H9 (cell line): ENCODE data around the gene KDF1. TPM values are rescaled to one million over a fixed set of nuclear protein-coding genes. Genes with fewer than 3 reads are reported as not detected.

Source experiments
- DNase-seq: peaks from one replicate; pipeline ENCODE4 v3.0.0-alpha.2; 2017
- H2AFZ ChIP-seq: one replicate; pipeline ENCODE4 v1.6.1; 2013; ENCODE audit warnings: mild to moderate bottlenecking, low read length, control low read depth, moderate library complexity
- H2AK5ac ChIP-seq: 2 replicates; pipeline ENCODE4 v1.6.1; 2013; ENCODE audit warnings: low read length, control low read depth, mixed read lengths; ENCODE audit not compliant: insufficient read length
- H2BK120ac ChIP-seq: one replicate; pipeline ENCODE4 v1.6.1; 2013; ENCODE audit warnings: low read depth, mild to moderate bottlenecking, low read length, control low read depth, inconsistent platforms; ENCODE audit not compliant: poor library complexity, severe bottlenecking
- H2BK12ac ChIP-seq: 2 replicates; pipeline ENCODE4 v1.6.1; 2013; ENCODE audit warnings: low read length, control low read depth, mixed read lengths, low read depth; ENCODE audit not compliant: insufficient read length
- H2BK15ac ChIP-seq: 2 replicates; pipeline ENCODE4 v1.6.1; 2013; ENCODE audit warnings: low read depth, low read length, control low read depth
- H2BK20ac ChIP-seq: one replicate; pipeline ENCODE4 v1.6.1; 2013; ENCODE audit warnings: low read depth, mild to moderate bottlenecking, low read length, control low read depth, inconsistent platforms; ENCODE audit not compliant: poor library complexity, severe bottlenecking
- H2BK5ac ChIP-seq: 2 replicates; pipeline ENCODE4 v1.6.1; 2013; ENCODE audit warnings: low read length, control low read depth, mixed read lengths; ENCODE audit not compliant: insufficient read length
- H3K14ac ChIP-seq: 2 replicates; pipeline ENCODE4 v1.6.1; 2013; ENCODE audit warnings: low read length, control low read depth; ENCODE audit not compliant: insufficient read depth
- H3K18ac ChIP-seq: 2 replicates; pipeline ENCODE4 v1.6.1; 2013; ENCODE audit warnings: low read depth, mild to moderate bottlenecking, mixed read lengths, low read length, control low read depth; ENCODE audit not compliant: insufficient read length
- H3K23ac ChIP-seq: 2 replicates; pipeline ENCODE4 v1.6.1; 2013; ENCODE audit warnings: low read length, control low read depth, mixed read lengths, low read depth; ENCODE audit not compliant: insufficient read length
- H3K23me2 ChIP-seq: 2 replicates; pipeline ENCODE4 v1.6.1; 2013; ENCODE audit warnings: low read depth, mild to moderate bottlenecking, mixed read lengths, low read length, control low read depth; ENCODE audit not compliant: insufficient read length, poor library complexity, severe bottlenecking
- H3K27ac ChIP-seq: 2 replicates; pipeline ENCODE4 v1.5.1; 2013; ENCODE audit warnings: low read length, control low read depth, mixed read lengths, low read depth; ENCODE audit not compliant: insufficient read length
- H3K27me3 ChIP-seq: 2 replicates; pipeline ENCODE4 v1.6.1; 2013; ENCODE audit warnings: low read length, control low read depth, inconsistent platforms; ENCODE audit not compliant: insufficient read depth
- H3K4ac ChIP-seq: 2 replicates; pipeline ENCODE4 v1.6.1; 2013; ENCODE audit warnings: low read depth, mild to moderate bottlenecking, control low read depth, inconsistent platforms, low read length, moderate library complexity
- H3K4me1 ChIP-seq: 2 replicates; pipeline ENCODE4 v1.6.1; 2013; ENCODE audit warnings: low read length, control low read depth, inconsistent platforms; ENCODE audit not compliant: insufficient read depth
- H3K4me2 ChIP-seq: 2 replicates; pipeline ENCODE4 v1.6.1; 2013; ENCODE audit warnings: low read length, control low read depth, mixed read lengths; ENCODE audit not compliant: insufficient read length, insufficient read depth
- H3K56ac ChIP-seq: 2 replicates; pipeline ENCODE4 v1.6.1; 2013; ENCODE audit warnings: low read depth, mild to moderate bottlenecking, mixed read lengths, low read length, control low read depth; ENCODE audit not compliant: insufficient read length
- H3K79me1 ChIP-seq: 2 replicates; pipeline ENCODE4 v1.6.1; 2013; ENCODE audit warnings: low read depth, mild to moderate bottlenecking, moderate library complexity, low read length, control low read depth, inconsistent platforms; ENCODE audit not compliant: insufficient read depth, poor library complexity, severe bottlenecking
- H3K79me2 ChIP-seq: 2 replicates; pipeline ENCODE4 v1.6.1; 2013; ENCODE audit warnings: low read length, control low read depth, inconsistent platforms; ENCODE audit not compliant: insufficient read depth
- H3K9ac ChIP-seq: 2 replicates; pipeline ENCODE4 v1.6.1; 2013; ENCODE audit warnings: low read length, control low read depth, mixed read lengths; ENCODE audit not compliant: insufficient read length; ENCODE audit errors: extremely low read depth
- H3K9me3 ChIP-seq: one replicate; pipeline ENCODE4 v1.6.1; 2013; ENCODE audit warnings: low read depth, low read length, inconsistent platforms; ENCODE audit not compliant: control insufficient read depth
- H3T11ph ChIP-seq: one replicate; pipeline ENCODE4 v1.6.1; 2013; ENCODE audit warnings: mild to moderate bottlenecking, low read length, control low read depth, inconsistent platforms
- H4K20me1 ChIP-seq: one replicate; pipeline ENCODE4 v1.6.1; 2013; ENCODE audit not compliant: control insufficient read depth, insufficient read length, insufficient read depth
- H4K5ac ChIP-seq: 2 replicates; pipeline ENCODE4 v1.6.1; 2013; ENCODE audit warnings: low read depth, mild to moderate bottlenecking, mixed read lengths, low read length, control low read depth; ENCODE audit not compliant: insufficient read length
- H4K8ac ChIP-seq: replicated peaks from 2 replicates; pipeline ENCODE4 v1.6.1; 2013; ENCODE audit warnings: low read length, control low read depth, mixed read lengths, low read depth; ENCODE audit not compliant: insufficient read length
- H4K91ac ChIP-seq: 2 replicates; pipeline ENCODE4 v1.6.1; 2013; ENCODE audit warnings: low read depth, mild to moderate bottlenecking, moderate library complexity, mixed read lengths, low read length, control low read depth; ENCODE audit not compliant: insufficient read length
- H3K27ac Mint-ChIP-seq, 3 experiments: 2 replicates in 2 of 3; 3 replicates in 1 of 3; pipeline ENCODE4 v1.8.0; 2020 to 2021; ENCODE audit warnings: mixed read lengths in 3 of 3, mild to moderate bottlenecking in 1 of 3, moderate library complexity in 1 of 3
- H3K27me3 Mint-ChIP-seq: 2 replicates; pipeline ENCODE4 v1.8.0; 2021; ENCODE audit warnings: low read depth, mild to moderate bottlenecking, moderate library complexity, mixed read lengths
- H3K36me3 Mint-ChIP-seq, 3 experiments: 2 replicates in 2 of 3; 3 replicates in 1 of 3; pipeline ENCODE4 v1.8.0; 2020 to 2021; ENCODE audit warnings: low read depth in 3 of 3, mixed read lengths in 3 of 3; ENCODE audit not compliant: insufficient read depth in 1 of 3
- H3K4me1 Mint-ChIP-seq, 2 experiments: 2 replicates each; pipeline ENCODE4 v1.8.0; 2020; ENCODE audit warnings: mixed read lengths in 2 of 2
- H3K4me3 Mint-ChIP-seq, 2 experiments: 2 replicates in 1 of 2; 3 replicates in 1 of 2; pipeline ENCODE4 v1.8.0; 2020 to 2021; ENCODE audit warnings: mild to moderate bottlenecking in 2 of 2, mixed read lengths in 2 of 2, moderate library complexity in 1 of 2
- H3K9me3 Mint-ChIP-seq, 2 experiments: 2 replicates in 1 of 2; 3 replicates in 1 of 2; pipeline ENCODE4 v1.8.0; 2020; ENCODE audit warnings: mild to moderate bottlenecking in 2 of 2, mixed read lengths in 2 of 2, moderate library complexity in 1 of 2
- WGBS: extraction: QIAGEN DNeasy Blood & Tissue Kit; methylation state at CpG from one replicate; pipeline ENCODE4 v1.1.7; 2013; ENCODE audit warnings: missing lambda C conversion rate, low lambda C conversion rate, mixed read lengths; ENCODE audit not compliant: insufficient read length; ENCODE audit errors: extremely low coverage; 5-methylcytosine and 5-hydroxymethylcytosine counted together
- total RNA-seq: library from RNA; stranded (reverse); gene quantifications from 2 replicates; pipeline ENCODE4 v1.2.1, GENCODE V29; 2021
- TF ChIP-seq, protein P1 (sequence below): fragments of 200-600 bp; sonication (generic); conservative IDR thresholded peaks from 3 replicates; pipeline ENCODE4 v1.8.0; 2021; ENCODE audit warnings: antibody characterized with exemption, mild to moderate bottlenecking

KDF1 gene
- total RNA-seq, 1 experiment from 2014 or later: 17.6 TPM

DNA sequence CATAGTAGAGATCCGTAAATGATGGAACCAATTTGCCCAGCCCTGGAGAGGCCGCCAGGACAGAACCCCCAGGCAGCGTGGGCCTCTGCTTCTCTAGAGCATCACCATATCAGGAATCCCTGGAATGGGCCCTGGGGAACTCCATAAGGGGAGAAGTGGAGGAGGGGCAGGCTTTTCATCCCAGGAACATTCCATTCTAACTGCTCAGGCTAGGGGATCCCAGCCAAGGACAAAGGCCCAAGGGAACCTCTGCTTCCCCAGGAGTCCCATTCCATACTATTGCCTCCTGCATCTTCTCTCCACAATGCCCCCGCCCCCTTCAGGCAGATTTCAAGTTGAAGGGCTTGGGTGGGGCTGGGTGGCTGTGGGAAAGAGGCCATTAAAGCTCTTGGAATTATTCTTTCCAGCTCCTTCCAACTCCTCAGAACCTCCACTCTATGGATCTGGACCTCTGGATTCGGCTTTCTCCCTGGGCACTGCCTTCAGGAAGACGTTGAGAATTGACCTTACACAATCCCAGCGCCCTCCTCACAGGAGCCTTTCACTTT is 39.2 kb upstream of the KDF1 start:
- Histone ChIP-seq H3K4me2 (no peak overlapping the region), H4K5ac (peak overlapping the region; percentile 42), H3K18ac (peak overlapping the region; percentile 93), H3K23ac (no peak overlapping the region), H4K91ac (no peak overlapping the region), H2AFZ (no peak overlapping the region), H2BK5ac (peak overlapping the region; percentile 68), H3K56ac (no peak overlapping the region), H2AK5ac (peak overlapping the region; percentile 96), H3K27me3 (no peaks in the 10 kb centered on the region), H2BK15ac (no peak overlapping the region; the same call in 1 of the 2 replicates), H2BK12ac (peak overlapping the region; percentile 90), H3K9ac (no peak overlapping the region), H3T11ph (peak overlapping the region; percentile 26), H4K8ac (no peak overlapping the region), H2BK20ac (no peak overlapping the region), H3K79me1 (no peaks in the 10 kb centered on the region), H2BK120ac (no peak overlapping the region), H3K4ac (no peak overlapping the region), H3K27ac (peak overlapping the region; percentile 91), H3K14ac (peak overlapping the region; percentile 50; the same call in 1 of the 2 replicates), H3K9me3 (no peaks in the 10 kb centered on the region), H3K79me2 (peaks cover 3% of the 10 kb centered on the region; the same call in 1 of the 2 replicates), H3K23me2 (peaks cover 13% of the 10 kb centered on the region), H3K4me1 (peaks cover 25% of the 10 kb centered on the region), H4K20me1 (no peaks in the 10 kb centered on the region)
- H3K9me3 Mint-ChIP-seq: no peaks in the 10 kb centered on the region
- no CpG with 5 or more reads among the region's 7 CpGs for WGBS
- peaks cover 16 to 63% (median 50%) of the 10 kb centered on the region in 3 experiments; a peak in 6 of 7 replicates for H3K36me3 Mint-ChIP-seq
- TF ChIP-seq, protein P1, sequence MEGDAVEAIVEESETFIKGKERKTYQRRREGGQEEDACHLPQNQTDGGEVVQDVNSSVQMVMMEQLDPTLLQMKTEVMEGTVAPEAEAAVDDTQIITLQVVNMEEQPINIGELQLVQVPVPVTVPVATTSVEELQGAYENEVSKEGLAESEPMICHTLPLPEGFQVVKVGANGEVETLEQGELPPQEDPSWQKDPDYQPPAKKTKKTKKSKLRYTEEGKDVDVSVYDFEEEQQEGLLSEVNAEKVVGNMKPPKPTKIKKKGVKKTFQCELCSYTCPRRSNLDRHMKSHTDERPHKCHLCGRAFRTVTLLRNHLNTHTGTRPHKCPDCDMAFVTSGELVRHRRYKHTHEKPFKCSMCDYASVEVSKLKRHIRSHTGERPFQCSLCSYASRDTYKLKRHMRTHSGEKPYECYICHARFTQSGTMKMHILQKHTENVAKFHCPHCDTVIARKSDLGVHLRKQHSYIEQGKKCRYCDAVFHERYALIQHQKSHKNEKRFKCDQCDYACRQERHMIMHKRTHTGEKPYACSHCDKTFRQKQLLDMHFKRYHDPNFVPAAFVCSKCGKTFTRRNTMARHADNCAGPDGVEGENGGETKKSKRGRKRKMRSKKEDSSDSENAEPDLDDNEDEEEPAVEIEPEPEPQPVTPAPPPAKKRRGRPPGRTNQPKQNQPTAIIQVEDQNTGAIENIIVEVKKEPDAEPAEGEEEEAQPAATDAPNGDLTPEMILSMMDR: peak; percentile 27; the same call in 2 of the 3 replicates
- peak; percentile 96 for DNase-seq
- H3K27me3 Mint-ChIP-seq: no peaks in the 10 kb centered on the region
- H3K4me1 Mint-ChIP-seq: peaks cover 81 to 82% of the 10 kb centered on the region in 2 experiments
- H3K27ac Mint-ChIP-seq: peak overlapping the region; percentile 98 to 99 (median 98)
- peak overlapping the region; percentile 48 to 62 for H3K4me3 Mint-ChIP-seq
